Upper lobe of left lung (tissue), 4 donors: ENCODE measurements around the gene TECPR1.

Experiments
- CTCF ChIP-seq, 6 experiments: fragments of 450-650 bp in 4 of 6; fragments of 200-600 bp in 2 of 6; sonication (generic) in 2 of 6; IDR thresholded peaks; one replicate each; pipeline ENCODE4 v1.5.1; 2016 to 2019; ENCODE audit warnings: antibody characterized with exemption in 6 of 6
- POLR2A ChIP-seq, 4 donors: fragments of 450-650 bp; IDR thresholded peaks; one replicate each; pipeline ENCODE4 v1.5.1; 2016 to 2017; ENCODE audit warnings: antibody characterized with exemption in 4 of 4, mild to moderate bottlenecking in 2 of 4
- POLR2AphosphoS5 ChIP-seq, 2 donors: sonication (generic); formaldehyde crosslinking; IDR thresholded peaks; one replicate each; pipeline ENCODE4 v1.5.1; 2017; ENCODE audit warnings: antibody characterized with exemption in 2 of 2

DNA sequence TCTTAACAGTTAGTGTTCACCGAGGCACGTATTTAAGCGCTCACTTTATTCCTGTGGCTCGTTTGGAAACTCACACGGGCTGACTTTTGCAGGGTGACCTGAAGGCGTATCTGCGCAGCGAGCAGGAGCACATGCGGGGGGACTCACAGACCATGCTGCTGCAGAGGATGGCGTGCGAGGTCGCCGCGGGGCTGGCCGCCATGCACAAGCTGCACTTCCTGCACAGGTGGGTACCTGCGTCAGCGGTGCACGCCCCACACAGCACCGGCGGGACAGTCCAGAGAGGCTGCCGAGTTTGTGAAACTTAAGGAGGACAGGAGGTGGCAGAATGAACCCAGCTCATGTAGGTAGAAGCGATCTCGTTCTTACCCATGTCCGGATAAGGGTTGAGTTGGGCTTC, 80.6 kb downstream of the TECPR1 start:
- TF ChIP-seq POLR2AphosphoS5 (IDR thresholded peaks at IDR 0.05) (no peak), CTCF (IDR thresholded peaks at IDR 0.05) (no peak), POLR2A (IDR thresholded peaks at IDR 0.05) (no peak)
